ENCODE measurements around the gene MCU.
"Not testable (repeated sequence)": the region's sequence is repeated elsewhere in the genome, so short reads cannot be mapped to it uniquely, and the experiment has no call there.

The MCU gene

DNA sequence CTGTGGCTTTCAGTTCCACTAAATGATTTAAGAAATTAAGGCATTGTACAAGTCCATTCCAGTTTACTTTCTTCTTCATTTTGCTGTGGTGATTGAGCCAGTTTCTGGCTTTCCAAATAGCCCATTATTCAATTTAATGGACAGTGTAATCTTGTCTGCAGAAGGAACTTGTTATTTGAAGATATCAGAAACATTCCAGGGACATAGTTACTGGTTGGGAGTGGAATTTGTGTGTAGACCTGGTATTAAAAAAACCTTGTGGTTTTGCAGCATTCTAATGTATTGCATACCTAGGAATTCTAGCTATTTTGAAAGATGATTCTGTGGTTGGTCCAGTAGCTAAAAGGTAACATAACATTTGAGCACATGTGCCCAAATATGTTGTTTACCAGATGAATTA is 72.2 kb downstream of the MCU start:
- DNase-seq: no peak

DNA sequence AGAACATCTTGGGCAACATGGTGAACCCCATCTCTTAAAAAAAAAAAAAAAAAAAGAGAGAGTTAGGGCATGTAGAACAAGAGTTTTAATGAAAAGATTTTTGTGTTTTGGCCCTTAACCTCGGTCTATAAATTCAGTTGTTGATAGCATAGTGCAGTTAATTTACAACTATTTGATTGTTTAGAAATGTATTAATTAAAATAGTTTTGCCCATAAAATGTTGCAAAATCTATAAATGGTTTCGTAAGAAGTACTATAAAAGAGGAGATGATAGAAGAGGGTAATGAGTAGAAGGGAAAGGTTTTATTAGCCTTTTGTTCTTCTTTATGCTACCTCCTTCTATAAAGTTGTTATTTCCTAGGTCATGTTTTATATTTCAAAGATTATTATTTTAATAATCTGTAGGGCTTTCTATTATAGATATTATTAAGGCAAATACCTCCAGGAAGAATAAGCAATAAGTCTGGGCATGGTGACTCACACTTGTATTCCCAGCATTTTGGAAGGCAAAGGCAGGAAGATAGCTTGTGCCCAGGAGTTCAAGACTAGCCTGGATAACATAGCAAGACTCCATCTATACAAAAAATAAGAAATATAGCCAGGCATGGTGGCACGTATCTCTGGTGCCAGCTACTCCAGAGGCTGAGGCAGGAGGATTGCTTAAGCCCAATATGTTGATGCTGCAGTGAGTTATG is 73.3 kb downstream of the MCU start:
- no peak for DNase-seq

DNA sequence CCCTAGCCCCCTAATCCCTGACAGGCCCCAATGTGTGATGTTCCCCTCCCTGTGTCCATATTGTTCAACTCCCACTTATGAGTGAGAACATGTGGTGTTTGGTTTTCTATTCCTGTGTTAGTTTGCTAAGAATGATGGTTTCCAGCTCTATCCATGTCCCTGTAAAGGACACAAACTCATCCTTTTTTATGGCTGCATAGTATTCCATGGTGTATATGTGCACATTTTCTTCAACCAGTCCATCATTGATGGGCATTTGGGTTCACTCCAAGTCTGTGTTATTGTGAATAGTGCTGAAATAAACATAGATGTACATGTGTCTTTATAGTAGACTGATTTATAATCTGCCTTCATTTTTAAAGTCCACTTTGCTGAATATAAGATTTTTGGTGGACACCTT is 79.3 kb downstream of the MCU start:
- not testable (repeated sequence) for DNase-seq

DNA sequence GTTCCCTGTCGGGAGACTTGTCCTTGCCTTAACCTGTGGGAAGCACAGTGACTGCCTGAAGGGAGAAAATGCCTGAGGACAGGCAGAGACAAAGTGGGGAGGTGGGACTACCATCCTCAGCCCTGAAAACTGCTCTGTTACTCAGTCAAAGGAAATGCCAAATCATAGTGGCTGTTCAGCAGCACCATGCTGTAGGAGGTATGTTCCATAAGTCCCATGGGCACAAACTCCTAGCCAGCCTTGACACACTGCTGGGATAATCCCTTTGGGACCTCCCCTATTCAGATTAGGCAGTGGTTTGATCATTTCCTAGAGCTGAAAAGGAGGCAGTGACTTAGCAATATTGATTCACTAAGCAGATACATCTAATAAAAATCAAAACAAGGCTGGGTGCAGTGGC is 80.1 kb downstream of the MCU start:
- no peak for DNase-seq

DNA sequence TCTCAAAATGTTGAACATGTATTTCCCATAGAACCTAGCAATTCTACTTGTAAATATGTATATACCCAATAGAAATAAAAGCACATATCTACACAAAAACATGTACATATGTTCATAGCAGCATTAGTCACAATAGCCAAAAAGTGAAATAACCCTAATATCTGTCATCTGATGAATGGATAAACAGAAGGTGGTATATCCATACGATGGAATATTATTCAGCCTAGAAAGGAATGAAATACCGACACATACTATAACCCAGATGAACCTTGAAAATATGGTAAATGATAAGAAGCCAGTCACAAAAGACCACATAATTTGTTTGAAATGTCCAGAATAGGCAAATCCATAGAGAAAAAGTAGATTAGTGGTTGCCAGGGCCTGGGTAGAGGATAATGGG is 87.9 kb downstream of the MCU start:
- no peak for DNase-seq

DNA sequence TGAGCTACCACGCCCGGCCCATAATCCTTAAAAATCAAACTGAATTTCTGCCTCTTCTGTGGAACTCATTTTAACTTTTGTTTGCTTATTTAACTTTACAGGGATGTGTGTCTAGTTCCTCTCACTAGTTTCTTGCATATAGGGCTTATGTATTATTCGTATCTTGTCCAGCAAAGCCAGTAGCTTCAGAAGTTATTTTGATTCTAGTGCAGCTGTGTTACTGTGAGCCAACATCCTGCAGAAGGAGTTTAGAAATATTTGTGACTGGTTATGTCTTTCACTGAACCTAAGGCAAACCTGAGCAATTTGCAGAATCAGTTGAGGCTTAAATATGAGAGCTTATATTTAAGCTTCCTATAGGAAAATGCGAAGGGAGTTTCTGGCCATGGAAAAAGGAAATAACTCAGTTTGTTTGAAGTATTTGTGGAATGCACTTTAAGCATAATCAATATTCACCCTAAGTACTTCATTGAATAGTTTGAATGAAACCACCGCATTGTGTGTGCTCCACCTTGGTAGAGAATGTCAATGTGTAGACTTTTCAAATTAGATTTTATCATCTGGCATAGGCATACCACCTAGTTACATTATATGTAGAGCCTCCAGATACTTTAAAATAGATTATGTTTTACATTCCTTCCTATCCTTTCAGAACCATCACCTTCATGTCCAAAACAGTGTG is 90.8 kb downstream of the MCU start:
- no peak for DNase-seq

DNA sequence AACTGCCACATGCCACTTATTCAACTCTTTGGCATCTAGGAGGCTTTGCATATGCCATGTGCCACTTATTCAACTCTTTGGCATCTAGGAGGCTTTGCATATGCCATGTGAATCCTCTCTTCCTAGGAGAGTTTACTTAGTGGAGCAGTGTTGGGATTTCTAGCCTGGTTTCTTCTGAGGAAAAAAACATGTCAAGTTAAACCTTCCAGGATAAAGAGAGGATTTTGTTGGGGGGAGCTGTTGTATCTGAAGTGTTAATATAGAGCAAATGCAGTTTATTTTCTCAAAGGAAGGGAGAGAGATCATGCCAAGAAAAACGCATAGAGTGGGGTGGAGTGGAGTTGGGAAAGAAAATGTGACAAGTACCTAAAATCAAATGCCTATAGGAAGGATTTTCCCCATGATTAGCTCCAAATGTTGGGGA is 91.5 kb downstream of the MCU start:
- no peak for DNase-seq

DNA sequence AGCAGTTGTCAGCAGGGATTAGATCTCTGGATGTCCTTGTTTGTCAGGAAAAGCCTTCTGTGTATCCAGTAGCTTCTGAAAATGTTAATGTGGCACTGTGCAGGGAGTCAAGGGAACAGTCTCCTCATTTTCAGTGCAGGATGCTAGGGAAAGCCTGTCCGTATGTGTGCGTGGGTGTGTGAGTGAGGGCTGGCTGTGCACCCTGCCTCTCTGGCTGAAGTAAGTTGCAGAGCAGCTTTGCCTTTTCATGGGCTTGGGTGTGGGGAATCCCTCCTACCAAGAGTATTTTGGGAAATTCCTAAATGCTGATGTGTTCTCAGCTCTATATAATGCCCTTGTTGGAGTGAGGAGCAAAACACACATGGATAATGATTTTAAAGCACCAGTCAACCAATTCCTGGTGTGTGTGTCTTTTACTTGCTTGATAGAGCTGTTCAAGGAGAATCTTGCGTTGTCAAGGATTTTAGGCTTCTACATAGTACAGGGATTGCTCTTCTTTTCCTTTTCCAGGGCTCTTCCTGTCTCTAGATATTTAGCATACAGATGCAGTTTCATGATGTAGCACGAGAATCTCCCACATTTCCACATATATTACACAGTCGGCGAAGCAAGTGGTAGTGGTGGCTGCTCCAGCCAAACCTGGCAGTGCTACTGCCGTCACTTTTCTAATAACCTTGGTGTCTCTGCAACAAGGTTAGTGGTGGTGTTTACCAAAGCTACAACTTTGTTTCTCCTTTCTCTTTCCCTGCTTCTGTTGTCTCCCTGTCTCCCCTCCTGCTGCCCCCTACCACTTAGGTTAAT is 92.8 kb downstream of the MCU start:
- no peak for DNase-seq

DNA sequence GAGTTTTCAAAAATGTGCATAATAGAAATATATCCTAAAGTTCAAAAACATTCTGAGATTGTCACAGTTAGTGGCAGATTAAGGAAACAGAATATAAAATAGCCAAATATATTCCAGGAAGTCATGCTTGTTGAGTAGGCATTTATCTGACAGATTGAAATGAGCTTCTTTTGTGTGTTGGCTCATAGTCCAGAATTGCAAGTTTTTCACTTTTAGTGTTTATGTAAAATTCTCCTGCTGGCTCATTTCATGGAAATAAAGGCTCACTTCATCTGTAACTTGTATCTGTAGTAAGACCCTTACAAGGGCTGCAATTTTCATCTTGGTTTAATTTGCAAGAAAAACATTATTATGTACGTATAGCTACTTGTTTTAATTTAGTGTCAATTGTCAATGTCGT is 93.5 kb downstream of the MCU start:
- DNase-seq: no peak

DNA sequence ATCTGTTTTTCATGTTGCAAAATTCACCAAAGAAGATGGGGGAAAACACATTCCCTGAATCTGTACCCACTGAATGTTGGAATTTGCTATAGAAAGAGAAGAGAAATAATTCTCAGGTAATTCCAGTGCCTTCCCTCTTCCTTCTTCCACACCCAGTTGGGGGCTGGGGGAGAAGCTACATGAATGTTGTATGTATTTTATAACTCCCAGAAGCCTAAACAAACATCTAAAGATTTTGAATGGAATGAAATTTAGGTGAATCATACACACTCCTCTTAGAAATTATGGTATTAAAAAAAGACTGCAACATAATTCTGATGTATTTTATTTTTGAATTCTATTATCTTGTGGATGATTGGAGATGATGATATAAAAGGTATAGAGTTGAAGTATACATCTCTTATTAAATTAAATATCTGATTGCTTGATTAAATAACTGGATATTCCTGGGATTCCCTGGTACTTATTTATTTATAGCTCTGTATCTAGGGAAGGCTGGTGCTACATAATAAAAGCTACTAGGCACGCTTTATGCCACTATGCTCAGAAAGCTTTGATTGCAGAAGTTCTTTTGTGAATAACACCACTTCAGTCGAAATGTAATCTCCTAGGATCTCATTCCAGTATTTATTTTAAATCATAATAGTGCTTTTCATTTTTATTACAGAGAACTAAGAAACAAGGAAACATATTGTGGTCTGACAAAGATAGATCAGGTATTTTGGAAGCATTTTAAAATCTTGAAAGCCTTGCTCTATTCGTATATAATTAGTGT is 98.5 kb downstream of the MCU start:
- no peak for DNase-seq

DNA sequence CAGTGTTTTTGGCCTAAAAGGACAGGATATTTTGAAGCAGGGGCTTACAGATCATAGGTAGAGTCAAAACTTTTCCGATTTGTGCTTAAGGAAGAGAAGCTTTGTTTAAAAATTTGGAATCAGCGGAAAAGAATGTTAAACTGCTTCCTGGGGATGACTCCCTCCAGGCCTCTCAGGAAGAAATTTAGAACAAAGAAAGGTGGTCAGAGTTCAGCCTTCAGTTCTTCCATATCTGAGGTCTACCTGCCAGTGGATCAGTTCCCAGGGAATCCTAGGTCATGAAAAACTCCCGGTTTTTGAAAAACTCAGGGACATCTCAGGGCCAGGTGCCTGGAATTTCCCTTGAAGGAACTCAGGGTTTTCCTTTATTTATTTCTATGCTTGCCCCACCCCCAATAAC is 100.3 kb downstream of the MCU start:
- DNase-seq: no peak

DNA sequence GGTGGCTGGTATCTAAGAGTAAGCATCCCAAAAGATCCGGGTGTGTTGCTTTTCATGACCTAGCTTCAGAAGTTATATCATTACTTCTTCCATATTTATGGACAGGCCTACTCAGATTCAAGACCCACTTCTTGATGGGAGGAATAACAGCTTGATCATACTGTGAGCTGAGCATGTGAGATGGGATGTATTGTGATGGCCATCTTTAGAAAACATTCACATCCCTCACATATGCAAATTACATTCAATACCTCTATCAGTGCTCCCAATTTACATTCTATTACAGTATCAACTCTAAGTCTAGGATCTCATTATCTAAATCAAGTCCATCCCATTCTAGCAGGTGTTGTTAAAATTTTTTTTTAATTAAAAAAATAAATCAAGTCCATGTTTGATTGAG is 101.8 kb downstream of the MCU start:
- no peak for DNase-seq

DNA sequence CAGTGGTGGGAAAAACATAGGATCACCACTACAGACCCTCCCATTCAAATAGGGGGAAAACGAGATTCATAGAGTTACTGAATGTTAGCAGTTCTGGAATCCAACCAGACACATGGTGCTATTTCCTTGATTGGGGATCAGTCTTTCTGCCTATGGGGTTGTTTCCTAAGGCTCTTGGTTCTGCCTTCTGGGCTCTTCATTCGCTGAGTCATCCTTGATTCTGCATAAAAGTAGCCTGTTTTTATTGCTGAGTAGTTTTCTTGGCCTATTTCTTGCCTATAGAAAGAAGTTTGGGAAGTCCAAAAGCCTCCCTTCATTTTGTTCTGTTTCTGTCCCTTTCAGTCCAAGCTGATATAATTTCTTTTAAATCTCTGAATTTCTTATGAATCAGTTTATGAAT is 102.3 kb downstream of the MCU start:
- DNase-seq: no peak

DNA sequence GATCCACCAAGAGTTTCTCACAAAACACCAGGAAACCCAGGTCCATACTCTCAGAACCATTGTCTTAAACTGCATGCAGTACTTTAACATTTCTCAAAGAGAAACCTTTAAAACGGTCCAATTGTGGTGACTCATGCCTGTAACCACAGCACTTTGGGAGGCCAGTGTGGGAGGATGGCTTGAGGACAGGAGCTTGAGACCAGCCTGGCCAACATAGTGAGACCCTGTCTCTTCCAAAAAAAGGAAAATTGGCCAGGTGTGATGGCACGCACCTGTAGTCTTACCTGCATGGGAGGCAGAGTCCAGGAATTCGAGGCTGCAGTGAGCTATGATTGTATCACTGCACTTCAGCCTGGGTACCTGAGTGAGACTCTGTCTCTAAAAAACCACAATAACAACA is 104.1 kb downstream of the MCU start:
- no peak for DNase-seq

DNA sequence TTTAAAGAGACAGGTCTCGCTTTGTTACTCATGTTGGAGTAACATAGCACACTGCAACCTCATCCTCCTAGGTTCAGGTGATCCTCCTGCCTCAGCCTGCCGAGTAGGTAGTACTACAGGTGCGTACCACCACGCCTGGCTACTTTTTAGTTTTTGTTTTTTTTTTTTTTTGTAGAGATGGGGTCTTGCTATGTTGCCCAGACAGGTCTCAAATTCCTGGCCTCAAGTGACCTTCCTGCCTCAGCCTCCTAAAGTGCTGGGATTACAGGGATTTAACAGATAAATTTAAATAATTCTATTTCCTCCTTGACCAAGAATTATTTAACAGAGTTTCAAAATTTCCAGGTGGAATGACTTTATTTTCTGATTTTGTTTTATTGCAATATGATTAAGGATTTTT is 104.6 kb downstream of the MCU start:
- DNase-seq: no peak

DNA sequence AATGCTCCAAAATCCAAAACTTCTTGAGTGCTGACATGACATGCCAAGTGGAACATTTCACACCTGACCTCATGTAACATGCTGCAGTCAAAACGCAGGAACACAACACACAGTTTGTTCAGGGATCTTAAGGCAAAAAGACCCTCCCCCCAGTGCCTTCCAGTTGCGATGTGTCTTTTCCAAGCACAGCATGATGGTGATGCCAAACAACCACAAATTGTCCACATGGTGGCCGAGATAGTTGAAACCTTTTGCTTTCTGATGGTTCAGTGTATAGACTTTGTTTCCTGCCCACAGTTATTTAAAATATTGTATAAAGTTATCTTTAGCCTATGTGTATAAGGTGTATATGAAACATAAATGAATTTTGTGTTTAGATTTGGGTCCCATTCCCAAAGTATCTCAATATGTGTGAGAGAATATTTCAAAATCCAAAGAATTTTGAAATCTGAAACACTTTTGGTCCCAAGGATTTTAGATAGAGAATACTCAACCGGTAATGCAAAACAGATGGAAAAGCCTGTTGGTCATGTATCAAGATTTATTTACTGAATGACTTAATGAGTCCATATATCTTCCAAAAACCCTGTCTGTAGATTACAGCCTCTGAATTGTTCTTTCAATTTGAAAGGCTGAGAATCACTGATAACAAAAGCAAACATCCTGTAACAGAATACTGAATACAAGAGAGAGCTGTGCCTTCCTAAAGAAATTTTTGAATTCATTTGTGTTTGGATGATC is 108.2 kb downstream of the MCU start:
- DNase-seq: peak; percentile 3

DNA sequence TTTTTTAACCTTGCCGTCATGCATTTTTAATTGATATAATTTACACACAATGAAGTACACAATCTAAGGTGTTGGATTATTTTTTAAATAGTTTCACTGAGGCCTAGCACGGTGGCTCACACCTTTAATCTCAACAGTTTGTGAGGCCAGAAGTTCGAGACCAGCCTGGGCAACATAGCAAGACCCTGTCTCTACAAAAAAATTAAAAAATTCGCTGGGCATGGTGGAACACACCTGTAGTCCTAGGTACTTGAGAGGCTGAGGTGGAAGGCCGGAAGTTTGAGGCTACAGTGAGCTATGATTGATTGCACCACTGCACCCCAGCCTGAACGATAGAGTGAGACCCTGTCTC is 108.8 kb downstream of the MCU start:
- DNase-seq: no peak

DNA sequence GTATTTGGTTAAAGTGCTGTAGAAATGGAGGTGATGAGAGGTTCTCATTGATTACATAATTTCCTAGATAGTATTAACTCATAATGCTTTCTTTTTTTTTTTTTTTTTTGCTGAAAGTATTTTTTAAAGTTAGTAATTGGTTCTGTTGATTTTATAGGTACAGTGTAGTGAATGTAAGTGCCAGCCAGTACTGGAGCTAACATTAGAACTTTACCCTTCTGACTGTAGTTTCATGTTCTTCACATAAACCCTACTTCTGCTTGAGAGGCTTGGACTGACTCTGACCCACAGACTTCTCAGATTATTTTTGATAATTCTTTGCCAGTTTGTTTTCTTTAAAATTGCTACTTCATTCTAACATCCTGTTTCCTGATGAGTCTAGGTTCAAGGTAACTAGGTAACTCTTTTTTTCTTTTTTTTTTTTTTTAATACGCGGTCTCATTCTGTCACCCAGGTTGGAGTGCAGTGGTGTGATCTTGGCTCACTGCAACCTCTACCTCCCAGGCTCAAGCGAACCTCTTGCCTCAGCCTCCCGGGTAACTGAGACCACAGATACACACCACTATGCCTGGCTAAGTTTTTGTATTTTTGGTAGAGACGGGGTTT is 109.4 kb downstream of the MCU start:
- no peak for DNase-seq

DNA sequence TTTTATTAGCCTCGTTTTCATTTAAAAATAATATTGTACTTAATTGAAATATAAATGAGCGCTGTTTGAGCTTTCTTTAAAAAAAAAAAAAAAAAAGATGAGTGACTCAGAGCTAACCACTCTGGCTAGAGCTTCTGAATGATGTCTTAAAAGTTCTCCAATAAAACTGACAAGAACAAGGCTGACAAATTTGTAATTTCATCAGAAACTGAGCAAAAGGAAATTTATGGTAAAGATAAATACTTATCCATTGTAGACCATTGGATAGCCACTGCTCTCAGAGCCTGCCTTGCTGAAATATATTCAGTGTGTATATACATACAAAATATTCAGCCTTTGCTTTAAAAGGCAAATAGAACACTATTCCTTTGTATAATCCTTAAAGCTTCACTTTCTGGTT is 110.4 kb downstream of the MCU start:
- DNase-seq: no peak

DNA sequence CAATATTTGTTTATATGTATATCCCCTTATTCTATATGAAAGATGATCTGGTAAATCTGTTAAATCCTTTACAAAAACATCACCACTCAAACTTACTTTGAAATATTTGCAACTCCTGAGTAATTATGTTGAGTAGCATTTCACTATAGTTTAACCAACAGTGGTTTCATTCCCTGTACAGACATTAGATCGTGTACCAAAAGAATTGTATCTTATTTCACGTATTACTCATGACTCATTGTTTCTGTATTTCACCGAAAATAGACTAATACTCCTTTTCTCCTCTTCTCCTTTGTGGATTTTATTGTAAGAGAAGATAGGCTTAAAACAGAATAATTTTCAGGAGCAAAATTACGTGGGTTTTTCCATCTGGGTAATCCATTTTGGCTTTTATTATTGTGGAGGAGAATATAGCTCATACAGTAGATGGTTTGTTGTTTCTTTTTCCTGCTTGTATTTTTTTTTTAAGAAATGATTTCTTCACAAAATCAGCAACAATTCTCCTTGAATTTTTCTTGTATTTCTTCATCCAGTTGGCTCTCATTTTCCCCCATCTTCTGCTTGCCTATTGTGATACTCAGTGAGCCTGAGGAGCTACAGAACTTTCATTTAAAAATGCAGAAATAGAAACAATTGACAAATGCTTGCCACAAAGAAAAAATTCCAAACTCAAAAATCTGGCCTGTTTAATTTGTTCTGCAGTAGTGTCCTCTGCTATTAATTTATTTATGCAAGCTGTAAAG is 111.0 kb downstream of the MCU start:
- DNase-seq: no peak

DNA sequence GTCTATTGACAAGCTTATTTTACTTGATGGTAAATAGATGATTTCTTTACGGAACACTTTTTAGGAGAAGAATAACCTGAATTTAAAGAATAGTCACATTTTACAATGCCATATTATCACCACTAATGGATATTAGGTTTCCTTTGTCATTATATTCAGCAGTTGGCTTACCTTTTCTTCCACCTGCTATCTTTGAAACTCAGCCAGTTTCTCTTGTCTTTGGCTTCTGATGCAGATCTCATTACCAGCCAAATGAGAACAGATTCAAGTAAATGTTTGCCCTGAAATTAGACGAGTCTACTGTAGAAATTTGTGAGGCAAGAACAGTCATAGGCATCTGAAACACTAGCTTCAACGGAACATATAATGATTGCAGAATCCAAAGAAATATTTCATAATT is 116.1 kb downstream of the MCU start:
- DNase-seq: peak; percentile 4

DNA sequence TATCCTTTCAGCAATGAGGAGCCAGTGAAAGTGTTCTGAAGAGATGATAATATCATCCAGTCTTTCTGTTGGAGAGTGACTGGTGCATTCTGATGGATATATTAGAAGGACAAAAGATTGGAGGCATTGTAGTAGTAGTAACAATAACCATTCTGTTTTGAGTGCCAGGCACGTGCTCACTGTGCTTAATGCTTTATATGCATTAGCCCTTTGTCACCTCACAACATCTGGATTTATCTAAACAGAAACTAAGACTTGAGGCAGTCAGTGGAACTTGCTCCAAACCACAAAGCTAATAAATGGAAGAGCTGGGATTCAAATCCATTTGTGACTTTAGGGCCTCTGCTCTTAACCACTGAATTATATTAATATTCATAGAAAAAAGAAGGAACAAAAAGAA is 117.1 kb downstream of the MCU start:
- DNase-seq: no peak
